Measurements from ENCODE around the gene ISY1. TPM values are rescaled to one million over a fixed set of nuclear protein-coding genes. Genes with fewer than 3 reads are reported as not detected.
"Not testable (repeated sequence)": the region's sequence is repeated elsewhere in the genome, so short reads cannot be mapped to it uniquely, and the experiment has no call there.

Gene ISY1
- total and polyA plus RNA-seq, 2 donors (not counting 1 experiment from before 2014, with no cell fraction given) = 26.4 to 49.6 TPM

DNA sequence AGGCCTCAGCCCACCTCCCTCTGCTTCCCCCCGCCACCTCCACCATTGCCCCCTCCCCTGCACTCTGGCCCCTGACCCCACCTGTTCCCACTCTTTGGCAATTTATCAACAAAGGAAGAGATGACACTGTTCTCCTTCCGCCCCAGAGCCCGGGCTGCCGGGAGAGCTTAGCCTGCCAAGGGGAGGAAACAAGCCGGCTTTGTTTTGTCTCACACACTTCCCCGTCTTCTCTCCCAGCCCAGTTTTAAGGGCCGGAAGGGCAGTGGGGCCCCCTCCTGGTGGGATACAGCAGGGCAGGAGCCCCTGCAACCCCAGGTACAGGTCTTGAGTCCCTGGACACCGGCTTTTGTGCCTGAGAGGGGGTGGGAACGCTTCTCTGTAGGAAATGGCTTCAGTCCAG lies 73.0 kb downstream of the ISY1 start:
- CTCF ChIA-PET; H4K20me1 ChIP-seq (ENCODE audit: control insufficient read depth, insufficient read depth, low read length, poor library complexity, severe bottlenecking); H3K4me1 ChIP-seq (ENCODE audit: control insufficient read depth in 2 of 2, insufficient read depth in 2 of 2, low read length in 2 of 2); POLR2A ChIA-PET; H3K27ac ChIP-seq (ENCODE audit: low read length in 2 of 2); intact Hi-C loops (cut with micrococcal nuclease); H3K36me3 ChIP-seq (replicated peaks in 1 of 2; ENCODE audit: control extremely low read depth in 1 of 2, control insufficient read depth in 1 of 2, extremely low read depth in 1 of 2, insufficient read depth in 2 of 2, low read length in 1 of 2); DNase-seq; H3K4me3 Mint-ChIP-seq; H3K4me3 ChIP-seq (ENCODE audit: control extremely low read depth in 1 of 5, extremely low read depth in 1 of 5, insufficient read depth in 1 of 5, low read depth in 2 of 5, low read length in 4 of 5); H3K27ac Mint-ChIP-seq; H3K79me2 ChIP-seq (ENCODE audit: control insufficient read depth, insufficient read depth, low read length); H3K9me3 Mint-ChIP-seq (ENCODE audit: insufficient read depth); H3K27me3 ChIP-seq (replicated peaks in 1 of 4; ENCODE audit: control extremely low read depth in 1 of 4, control insufficient read depth in 3 of 4, insufficient read depth in 4 of 4, low read length in 3 of 4); H3K4me2 ChIP-seq (replicated peaks; ENCODE audit: low read depth, low read length, poor library complexity, severe bottlenecking); H3K4me1 Mint-ChIP-seq; H3K9me3 ChIP-seq (ENCODE audit: control extremely low read depth in 1 of 3, control insufficient read depth in 2 of 3, insufficient read depth in 1 of 3, low read length in 2 of 3); H3K27me3 Mint-ChIP-seq; H2AFZ ChIP-seq (ENCODE audit: insufficient read depth, low read depth, low read length, poor library complexity, severe bottlenecking); H3K9ac ChIP-seq (ENCODE audit: low read length): not testable (repeated sequence)
- no CpG with 5 or more reads among the region's 9 CpGs for WGBS (ENCODE audit: insufficient coverage)
- peak; percentile 47 for ATAC-seq (ENCODE audit: low read depth)

DNA sequence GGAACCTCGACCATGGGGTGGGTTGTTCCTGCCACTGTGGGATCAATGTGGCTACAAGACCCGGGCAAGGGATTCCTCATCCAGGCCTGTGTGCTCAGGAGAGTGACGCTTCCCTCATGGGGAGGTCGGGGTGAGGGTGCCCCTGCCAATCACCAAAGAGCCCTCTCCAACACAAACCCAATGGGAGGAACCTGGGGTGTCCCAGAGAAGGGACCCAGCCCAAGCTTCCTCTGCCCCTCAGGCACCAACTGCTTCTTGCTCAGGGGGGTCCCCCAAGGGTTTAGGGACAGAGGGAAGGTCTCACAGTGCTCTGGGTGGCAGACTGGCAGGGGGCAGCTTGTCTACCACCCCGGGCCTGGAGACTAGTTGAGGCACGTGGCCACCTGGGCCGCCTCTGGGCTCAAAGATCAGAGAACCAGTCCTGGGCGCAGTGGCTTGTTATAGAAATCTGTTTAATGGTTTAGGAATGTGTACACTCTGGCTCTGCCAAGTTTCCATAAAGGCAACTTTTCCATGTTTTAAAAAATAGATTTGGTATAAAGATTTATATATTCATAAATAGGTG lies 73.6 kb downstream of the ISY1 start:
- no peak overlapping the region for H3K27ac ChIP-seq (ENCODE audit: low read length in 2 of 2)

More for the DNA sequence above, 73.6 kb downstream of the ISY1 start:
- Histone ChIP-seq H3K9me3 (ENCODE audit: control extremely low read depth in 1 of 3, control insufficient read depth in 2 of 3, insufficient read depth in 1 of 3, low read length in 2 of 3) (no peaks in the 10 kb centered on the region), H3K36me3 (replicated peaks in 1 of 2; ENCODE audit: control extremely low read depth in 1 of 2, control insufficient read depth in 1 of 2, extremely low read depth in 1 of 2, insufficient read depth in 2 of 2, low read length in 1 of 2) (peaks cover 0 to under 1% of the 10 kb centered on the region in 2 experiments), H3K4me1 (ENCODE audit: control insufficient read depth in 2 of 2, insufficient read depth in 2 of 2, low read length in 2 of 2) (no peaks in the 10 kb centered on the region), H3K4me3 (ENCODE audit: control extremely low read depth in 1 of 5, extremely low read depth in 1 of 5, insufficient read depth in 1 of 5, low read depth in 2 of 5, low read length in 4 of 5) (no peak overlapping the region), H2AFZ (ENCODE audit: insufficient read depth, low read depth, low read length, poor library complexity, severe bottlenecking) (no peak overlapping the region), H3K4me2 (replicated peaks; ENCODE audit: low read depth, low read length, poor library complexity, severe bottlenecking) (no peak overlapping the region), H3K79me2 (ENCODE audit: control insufficient read depth, insufficient read depth, low read length) (no peaks in the 10 kb centered on the region), H4K20me1 (ENCODE audit: control insufficient read depth, insufficient read depth, low read length, poor library complexity, severe bottlenecking) (no peaks in the 10 kb centered on the region), H3K9ac (ENCODE audit: low read length) (no peak overlapping the region), H3K27me3 (replicated peaks in 1 of 4; ENCODE audit: control extremely low read depth in 1 of 4, control insufficient read depth in 3 of 4, insufficient read depth in 4 of 4, low read length in 3 of 4) (no peaks in the 10 kb centered on the region)
- no peaks in the 10 kb centered on the region for H3K27me3 Mint-ChIP-seq
- intact Hi-C loops (cut with micrococcal nuclease) = no loop called here
- TF ChIP-seq, protein P1, sequence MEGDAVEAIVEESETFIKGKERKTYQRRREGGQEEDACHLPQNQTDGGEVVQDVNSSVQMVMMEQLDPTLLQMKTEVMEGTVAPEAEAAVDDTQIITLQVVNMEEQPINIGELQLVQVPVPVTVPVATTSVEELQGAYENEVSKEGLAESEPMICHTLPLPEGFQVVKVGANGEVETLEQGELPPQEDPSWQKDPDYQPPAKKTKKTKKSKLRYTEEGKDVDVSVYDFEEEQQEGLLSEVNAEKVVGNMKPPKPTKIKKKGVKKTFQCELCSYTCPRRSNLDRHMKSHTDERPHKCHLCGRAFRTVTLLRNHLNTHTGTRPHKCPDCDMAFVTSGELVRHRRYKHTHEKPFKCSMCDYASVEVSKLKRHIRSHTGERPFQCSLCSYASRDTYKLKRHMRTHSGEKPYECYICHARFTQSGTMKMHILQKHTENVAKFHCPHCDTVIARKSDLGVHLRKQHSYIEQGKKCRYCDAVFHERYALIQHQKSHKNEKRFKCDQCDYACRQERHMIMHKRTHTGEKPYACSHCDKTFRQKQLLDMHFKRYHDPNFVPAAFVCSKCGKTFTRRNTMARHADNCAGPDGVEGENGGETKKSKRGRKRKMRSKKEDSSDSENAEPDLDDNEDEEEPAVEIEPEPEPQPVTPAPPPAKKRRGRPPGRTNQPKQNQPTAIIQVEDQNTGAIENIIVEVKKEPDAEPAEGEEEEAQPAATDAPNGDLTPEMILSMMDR (IDR thresholded peaks at IDR 0.05) = no peak
- no peak for TF ChIP-seq EZH2 (IDR thresholded peaks at IDR 0.05; ENCODE audit: borderline replicate concordance, insufficient read depth, low read depth, low read length, poor library complexity, severe bottlenecking)
- no peak overlapping the region for H3K27ac Mint-ChIP-seq
- ChIA-PET CTCF (no interaction called here), POLR2A (no interaction called here)
- no peak overlapping the region for H3K4me3 Mint-ChIP-seq
- H3K4me1 Mint-ChIP-seq = no peaks in the 10 kb centered on the region
- 96% methylated on average over 5 of the region's 8 CpGs for WGBS (ENCODE audit: insufficient coverage)
- ATAC-seq (ENCODE audit: low read depth) (no peak), DNase-seq (no peak)
- no peaks in the 10 kb centered on the region for H3K9me3 Mint-ChIP-seq (ENCODE audit: insufficient read depth)

All from B cell (primary cell).